H9 (cell line): ENCODE measurements around the gene RPUSD3. TPM values are rescaled to one million over a fixed set of nuclear protein-coding genes. Genes with fewer than 3 reads are reported as not detected.
"Not testable (repeated sequence)": the region's sequence is repeated elsewhere in the genome, so short reads cannot be mapped to it uniquely, and the experiment has no call there.

ENCODE experiments used
- DNase-seq: peaks from one replicate; pipeline ENCODE4 v3.0.0-alpha.2; 2017
- H2AFZ ChIP-seq: one replicate; pipeline ENCODE4 v1.6.1; 2013; ENCODE audit warnings: mild to moderate bottlenecking, low read length, control low read depth, moderate library complexity
- H2AK5ac ChIP-seq: 2 replicates; pipeline ENCODE4 v1.6.1; 2013; ENCODE audit warnings: low read length, control low read depth, mixed read lengths; ENCODE audit not compliant: insufficient read length
- H2BK120ac ChIP-seq: one replicate; pipeline ENCODE4 v1.6.1; 2013; ENCODE audit warnings: low read depth, mild to moderate bottlenecking, low read length, control low read depth, inconsistent platforms; ENCODE audit not compliant: poor library complexity, severe bottlenecking
- H2BK12ac ChIP-seq: 2 replicates; pipeline ENCODE4 v1.6.1; 2013; ENCODE audit warnings: low read length, control low read depth, mixed read lengths, low read depth; ENCODE audit not compliant: insufficient read length
- H2BK15ac ChIP-seq: 2 replicates; pipeline ENCODE4 v1.6.1; 2013; ENCODE audit warnings: low read depth, low read length, control low read depth
- H2BK20ac ChIP-seq: one replicate; pipeline ENCODE4 v1.6.1; 2013; ENCODE audit warnings: low read depth, mild to moderate bottlenecking, low read length, control low read depth, inconsistent platforms; ENCODE audit not compliant: poor library complexity, severe bottlenecking
- H2BK5ac ChIP-seq: 2 replicates; pipeline ENCODE4 v1.6.1; 2013; ENCODE audit warnings: low read length, control low read depth, mixed read lengths; ENCODE audit not compliant: insufficient read length
- H3K14ac ChIP-seq: 2 replicates; pipeline ENCODE4 v1.6.1; 2013; ENCODE audit warnings: low read length, control low read depth; ENCODE audit not compliant: insufficient read depth
- H3K18ac ChIP-seq: 2 replicates; pipeline ENCODE4 v1.6.1; 2013; ENCODE audit warnings: low read depth, mild to moderate bottlenecking, mixed read lengths, low read length, control low read depth; ENCODE audit not compliant: insufficient read length
- H3K23ac ChIP-seq: 2 replicates; pipeline ENCODE4 v1.6.1; 2013; ENCODE audit warnings: low read length, control low read depth, mixed read lengths, low read depth; ENCODE audit not compliant: insufficient read length
- H3K23me2 ChIP-seq: 2 replicates; pipeline ENCODE4 v1.6.1; 2013; ENCODE audit warnings: low read depth, mild to moderate bottlenecking, mixed read lengths, low read length, control low read depth; ENCODE audit not compliant: insufficient read length, poor library complexity, severe bottlenecking
- H3K27ac ChIP-seq: 2 replicates; pipeline ENCODE4 v1.5.1; 2013; ENCODE audit warnings: low read length, control low read depth, mixed read lengths, low read depth; ENCODE audit not compliant: insufficient read length
- H3K27me3 ChIP-seq: 2 replicates; pipeline ENCODE4 v1.6.1; 2013; ENCODE audit warnings: low read length, control low read depth, inconsistent platforms; ENCODE audit not compliant: insufficient read depth
- H3K4ac ChIP-seq: 2 replicates; pipeline ENCODE4 v1.6.1; 2013; ENCODE audit warnings: low read depth, mild to moderate bottlenecking, control low read depth, inconsistent platforms, low read length, moderate library complexity
- H3K4me1 ChIP-seq: 2 replicates; pipeline ENCODE4 v1.6.1; 2013; ENCODE audit warnings: low read length, control low read depth, inconsistent platforms; ENCODE audit not compliant: insufficient read depth
- H3K4me2 ChIP-seq: 2 replicates; pipeline ENCODE4 v1.6.1; 2013; ENCODE audit warnings: low read length, control low read depth, mixed read lengths; ENCODE audit not compliant: insufficient read length, insufficient read depth
- H3K56ac ChIP-seq: 2 replicates; pipeline ENCODE4 v1.6.1; 2013; ENCODE audit warnings: low read depth, mild to moderate bottlenecking, mixed read lengths, low read length, control low read depth; ENCODE audit not compliant: insufficient read length
- H3K79me1 ChIP-seq: 2 replicates; pipeline ENCODE4 v1.6.1; 2013; ENCODE audit warnings: low read depth, mild to moderate bottlenecking, moderate library complexity, low read length, control low read depth, inconsistent platforms; ENCODE audit not compliant: insufficient read depth, poor library complexity, severe bottlenecking
- H3K79me2 ChIP-seq: 2 replicates; pipeline ENCODE4 v1.6.1; 2013; ENCODE audit warnings: low read length, control low read depth, inconsistent platforms; ENCODE audit not compliant: insufficient read depth
- H3K9ac ChIP-seq: 2 replicates; pipeline ENCODE4 v1.6.1; 2013; ENCODE audit warnings: low read length, control low read depth, mixed read lengths; ENCODE audit not compliant: insufficient read length; ENCODE audit errors: extremely low read depth
- H3K9me3 ChIP-seq: one replicate; pipeline ENCODE4 v1.6.1; 2013; ENCODE audit warnings: low read depth, low read length, inconsistent platforms; ENCODE audit not compliant: control insufficient read depth
- H3T11ph ChIP-seq: one replicate; pipeline ENCODE4 v1.6.1; 2013; ENCODE audit warnings: mild to moderate bottlenecking, low read length, control low read depth, inconsistent platforms
- H4K20me1 ChIP-seq: one replicate; pipeline ENCODE4 v1.6.1; 2013; ENCODE audit not compliant: control insufficient read depth, insufficient read length, insufficient read depth
- H4K5ac ChIP-seq: 2 replicates; pipeline ENCODE4 v1.6.1; 2013; ENCODE audit warnings: low read depth, mild to moderate bottlenecking, mixed read lengths, low read length, control low read depth; ENCODE audit not compliant: insufficient read length
- H4K8ac ChIP-seq: replicated peaks from 2 replicates; pipeline ENCODE4 v1.6.1; 2013; ENCODE audit warnings: low read length, control low read depth, mixed read lengths, low read depth; ENCODE audit not compliant: insufficient read length
- H4K91ac ChIP-seq: 2 replicates; pipeline ENCODE4 v1.6.1; 2013; ENCODE audit warnings: low read depth, mild to moderate bottlenecking, moderate library complexity, mixed read lengths, low read length, control low read depth; ENCODE audit not compliant: insufficient read length
- H3K27ac Mint-ChIP-seq, 3 experiments: 2 replicates in 2 of 3; 3 replicates in 1 of 3; pipeline ENCODE4 v1.8.0; 2020 to 2021; ENCODE audit warnings: mixed read lengths in 3 of 3, mild to moderate bottlenecking in 1 of 3, moderate library complexity in 1 of 3
- H3K27me3 Mint-ChIP-seq: 2 replicates; pipeline ENCODE4 v1.8.0; 2021; ENCODE audit warnings: low read depth, mild to moderate bottlenecking, moderate library complexity, mixed read lengths
- H3K36me3 Mint-ChIP-seq, 3 experiments: 2 replicates in 2 of 3; 3 replicates in 1 of 3; pipeline ENCODE4 v1.8.0; 2020 to 2021; ENCODE audit warnings: low read depth in 3 of 3, mixed read lengths in 3 of 3; ENCODE audit not compliant: insufficient read depth in 1 of 3
- H3K4me1 Mint-ChIP-seq, 2 experiments: 2 replicates each; pipeline ENCODE4 v1.8.0; 2020; ENCODE audit warnings: mixed read lengths in 2 of 2
- H3K4me3 Mint-ChIP-seq, 2 experiments: 2 replicates in 1 of 2; 3 replicates in 1 of 2; pipeline ENCODE4 v1.8.0; 2020 to 2021; ENCODE audit warnings: mild to moderate bottlenecking in 2 of 2, mixed read lengths in 2 of 2, moderate library complexity in 1 of 2
- H3K9me3 Mint-ChIP-seq, 2 experiments: 2 replicates in 1 of 2; 3 replicates in 1 of 2; pipeline ENCODE4 v1.8.0; 2020; ENCODE audit warnings: mild to moderate bottlenecking in 2 of 2, mixed read lengths in 2 of 2, moderate library complexity in 1 of 2
- WGBS: extraction: QIAGEN DNeasy Blood & Tissue Kit; methylation state at CpG from one replicate; pipeline ENCODE4 v1.1.7; 2013; ENCODE audit warnings: missing lambda C conversion rate, low lambda C conversion rate, mixed read lengths; ENCODE audit not compliant: insufficient read length; ENCODE audit errors: extremely low coverage; 5-methylcytosine and 5-hydroxymethylcytosine counted together
- total RNA-seq: library from RNA; stranded (reverse); gene quantifications from 2 replicates; pipeline ENCODE4 v1.2.1, GENCODE V29; 2021
- TF ChIP-seq, protein P1 (sequence below): fragments of 200-600 bp; sonication (generic); conservative IDR thresholded peaks from 3 replicates; pipeline ENCODE4 v1.8.0; 2021; ENCODE audit warnings: antibody characterized with exemption, mild to moderate bottlenecking

Gene RPUSD3
- total RNA-seq, 1 experiment from 2014 or later: 59.5 TPM

DNA sequence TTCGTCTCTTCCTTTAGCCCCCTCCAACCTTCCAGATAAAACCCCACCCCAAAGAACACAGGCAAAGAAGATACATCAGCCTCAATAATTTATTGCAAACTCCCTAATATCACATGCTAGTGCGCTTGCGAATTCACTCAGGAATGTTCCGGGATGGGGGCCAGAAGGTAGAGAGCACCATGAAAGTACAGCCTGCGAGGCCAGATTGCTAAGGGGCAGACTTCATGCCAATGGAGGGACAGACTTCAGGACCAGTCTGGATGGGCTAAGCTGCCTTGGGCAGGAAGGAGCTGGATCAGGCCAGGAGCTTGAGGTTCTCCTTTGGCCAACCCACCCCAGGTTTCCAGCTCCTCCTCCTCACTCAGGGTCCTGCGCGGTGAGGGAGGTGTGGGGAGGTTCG lies 22.8 kb upstream of the RPUSD3 start:
- Histone ChIP-seq H3K56ac (no peak overlapping the region), H4K20me1 (no peaks in the 10 kb centered on the region), H3K4me1 (no peaks in the 10 kb centered on the region), H4K5ac (no peak overlapping the region), H2BK5ac (no peak overlapping the region), H2BK120ac (no peak overlapping the region), H3K14ac (no peak overlapping the region), H3K9ac (no peak overlapping the region), H3K27ac (no peak overlapping the region), H3K4me2 (no peak overlapping the region), H2BK12ac (no peak overlapping the region), H2AFZ (no peak overlapping the region), H2BK20ac (no peak overlapping the region), H3K23me2 (peaks cover 5% of the 10 kb centered on the region), H3K18ac (no peak overlapping the region), H3K23ac (no peak overlapping the region), H3K79me1 (no peaks in the 10 kb centered on the region), H4K8ac (no peak overlapping the region), H3K4ac (no peak overlapping the region), H3K9me3 (no peaks in the 10 kb centered on the region), H3T11ph (no peak overlapping the region), H2AK5ac (no peak overlapping the region), H3K27me3 (no peaks in the 10 kb centered on the region; the same call in 1 of the 2 replicates), H2BK15ac (no peak overlapping the region), H3K79me2 (no peaks in the 10 kb centered on the region), H4K91ac (no peak overlapping the region)
- no peaks in the 10 kb centered on the region for H3K36me3 Mint-ChIP-seq
- no peaks in the 10 kb centered on the region for H3K9me3 Mint-ChIP-seq
- H3K4me3 Mint-ChIP-seq: no peak overlapping the region
- no peak overlapping the region for H3K27ac Mint-ChIP-seq
- DNase-seq: no peak
- WGBS: no CpG with 5 or more reads among the region's 8 CpGs
- H3K4me1 Mint-ChIP-seq: peaks cover 5 to 8% of the 10 kb centered on the region in 2 experiments
- peaks cover 31% of the 10 kb centered on the region for H3K27me3 Mint-ChIP-seq
- TF ChIP-seq, protein P1, sequence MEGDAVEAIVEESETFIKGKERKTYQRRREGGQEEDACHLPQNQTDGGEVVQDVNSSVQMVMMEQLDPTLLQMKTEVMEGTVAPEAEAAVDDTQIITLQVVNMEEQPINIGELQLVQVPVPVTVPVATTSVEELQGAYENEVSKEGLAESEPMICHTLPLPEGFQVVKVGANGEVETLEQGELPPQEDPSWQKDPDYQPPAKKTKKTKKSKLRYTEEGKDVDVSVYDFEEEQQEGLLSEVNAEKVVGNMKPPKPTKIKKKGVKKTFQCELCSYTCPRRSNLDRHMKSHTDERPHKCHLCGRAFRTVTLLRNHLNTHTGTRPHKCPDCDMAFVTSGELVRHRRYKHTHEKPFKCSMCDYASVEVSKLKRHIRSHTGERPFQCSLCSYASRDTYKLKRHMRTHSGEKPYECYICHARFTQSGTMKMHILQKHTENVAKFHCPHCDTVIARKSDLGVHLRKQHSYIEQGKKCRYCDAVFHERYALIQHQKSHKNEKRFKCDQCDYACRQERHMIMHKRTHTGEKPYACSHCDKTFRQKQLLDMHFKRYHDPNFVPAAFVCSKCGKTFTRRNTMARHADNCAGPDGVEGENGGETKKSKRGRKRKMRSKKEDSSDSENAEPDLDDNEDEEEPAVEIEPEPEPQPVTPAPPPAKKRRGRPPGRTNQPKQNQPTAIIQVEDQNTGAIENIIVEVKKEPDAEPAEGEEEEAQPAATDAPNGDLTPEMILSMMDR: no peak

- H4K5ac ChIP-seq, H3K4me3 Mint-ChIP-seq, DNase-seq, H2AFZ ChIP-seq, H3K79me2 ChIP-seq, H3K9me3 Mint-ChIP-seq, H3K18ac ChIP-seq, H3K4me2 ChIP-seq, H2BK15ac ChIP-seq, H3K23me2 ChIP-seq, H3K9ac ChIP-seq, H3K36me3 Mint-ChIP-seq, H2BK20ac ChIP-seq, H3T11ph ChIP-seq, H4K20me1 ChIP-seq, H2AK5ac ChIP-seq, H3K14ac ChIP-seq, H3K27ac ChIP-seq, H3K4ac ChIP-seq, H3K23ac ChIP-seq, H4K91ac ChIP-seq, H2BK120ac ChIP-seq, H2BK5ac ChIP-seq, H3K9me3 ChIP-seq, H3K4me1 ChIP-seq, H3K27me3 ChIP-seq, H2BK12ac ChIP-seq, H3K27ac Mint-ChIP-seq, H4K8ac ChIP-seq, H3K79me1 ChIP-seq, H3K56ac ChIP-seq: not testable (repeated sequence)
- peaks cover 11 to 16% of the 10 kb centered on the region in 2 experiments for H3K4me1 Mint-ChIP-seq
- H3K27me3 Mint-ChIP-seq: peaks cover 31% of the 10 kb centered on the region
- WGBS: no CpG with 5 or more reads among the region's 10 CpGs
These were observed 21.4 kb upstream of the RPUSD3 start for GRCh38 chr3:9865125-9865637.
